HG02642 (cell line): ENCODE data around the gene AMPD2.
"Not testable (repeated sequence)": the region's sequence is repeated elsewhere in the genome, so short reads cannot be mapped to it uniquely, and the experiment has no call there.

Experiments
- ATAC-seq: cut with Tn5 transposase; IDR thresholded peaks from one replicate; pipeline ENCODE4 v1.9.1; 2021; ENCODE audit warnings: mild to moderate bottlenecking; ENCODE audit not compliant: unreplicated experiment, poor library complexity

Gene AMPD2

DNA sequence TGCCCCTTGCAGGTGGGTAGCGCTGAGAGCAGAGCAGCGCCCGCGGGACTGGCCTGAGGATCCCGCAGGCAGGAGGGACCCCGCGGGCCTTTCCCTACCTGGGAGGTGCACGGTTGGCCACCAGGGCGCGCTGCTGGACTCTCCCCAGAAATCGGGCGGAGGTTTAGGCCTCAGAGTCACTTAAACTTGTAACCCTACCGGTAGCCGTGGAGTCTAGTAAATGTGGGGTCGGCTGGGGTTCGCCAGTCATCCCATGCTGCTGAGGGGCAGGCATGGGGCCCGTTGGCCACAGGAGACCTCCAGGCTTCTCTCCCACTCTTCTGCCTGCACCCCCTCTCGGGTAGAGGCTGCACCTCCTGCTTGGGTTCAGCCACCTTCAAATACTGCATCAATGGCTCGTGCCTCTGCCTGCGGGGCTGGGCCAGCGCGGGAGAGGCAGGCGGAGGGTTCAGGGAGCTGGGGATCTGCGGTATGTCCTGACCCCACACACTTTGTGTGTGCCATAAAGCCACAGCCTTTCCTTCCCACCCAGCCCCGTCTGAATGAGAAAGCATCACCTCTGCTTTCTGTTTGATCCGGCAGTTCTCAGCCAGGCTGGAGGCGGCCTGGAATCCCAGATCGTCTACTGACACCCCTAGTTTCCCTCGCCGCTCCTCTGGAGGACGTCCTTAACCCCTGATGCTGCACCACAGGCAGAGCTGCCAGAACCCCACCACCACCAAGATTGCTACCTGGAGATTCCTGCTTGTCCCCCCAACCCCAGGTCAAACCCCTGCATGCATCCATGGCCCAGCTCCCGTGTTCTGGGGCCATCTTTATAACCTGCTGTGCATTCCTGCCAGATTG is 24.0 kb downstream of the AMPD2 start:
- ATAC-seq, result peak; percentile 92

DNA sequence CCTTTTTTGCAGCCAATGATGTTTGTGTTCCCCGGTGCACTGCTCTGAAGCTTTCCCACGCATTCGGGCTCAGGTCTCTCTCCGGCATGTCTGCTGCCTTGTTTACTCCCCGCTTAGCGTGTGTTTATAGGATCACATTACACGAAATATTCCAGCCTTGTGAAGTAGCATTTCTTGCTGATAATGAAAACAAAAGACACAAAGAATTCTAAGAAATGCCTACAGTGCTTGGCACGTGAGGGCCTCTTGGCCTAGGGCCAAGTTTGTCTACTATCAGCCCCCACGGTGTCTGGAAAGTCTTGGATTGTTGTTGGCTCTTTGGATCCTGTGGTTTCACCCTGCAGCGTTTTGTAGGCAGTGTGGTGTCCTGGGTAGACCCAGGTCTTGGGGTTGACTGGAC is 25.0 kb downstream of the AMPD2 start:
- ATAC-seq, result no peak

GRCh38 chr1:109649491-109649914 is 29.9 kb downstream of the AMPD2 start:
- ATAC-seq, result no peak

GRCh38 chr1:109650609-109651008 is 31.0 kb downstream of the AMPD2 start:
- no peak for ATAC-seq

DNA sequence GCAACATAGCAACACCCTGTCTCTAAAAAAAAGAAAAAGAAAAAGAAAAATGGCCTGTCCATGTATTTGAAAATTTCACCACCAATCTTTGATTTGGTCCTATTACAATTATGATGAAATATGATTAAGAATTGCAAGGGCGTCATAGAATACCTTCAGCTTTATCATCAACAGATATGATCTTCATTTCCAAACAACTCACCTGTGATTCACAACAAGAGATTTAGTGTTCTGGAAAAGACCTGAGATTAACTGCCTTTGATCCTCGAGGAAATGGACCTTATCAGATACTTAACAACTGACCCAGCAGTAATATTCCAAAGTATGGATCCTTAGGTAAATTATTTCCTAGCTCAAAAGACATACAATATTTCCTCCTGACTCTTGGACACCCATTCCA is 32.8 kb downstream of the AMPD2 start:
- ATAC-seq, result no peak

DNA sequence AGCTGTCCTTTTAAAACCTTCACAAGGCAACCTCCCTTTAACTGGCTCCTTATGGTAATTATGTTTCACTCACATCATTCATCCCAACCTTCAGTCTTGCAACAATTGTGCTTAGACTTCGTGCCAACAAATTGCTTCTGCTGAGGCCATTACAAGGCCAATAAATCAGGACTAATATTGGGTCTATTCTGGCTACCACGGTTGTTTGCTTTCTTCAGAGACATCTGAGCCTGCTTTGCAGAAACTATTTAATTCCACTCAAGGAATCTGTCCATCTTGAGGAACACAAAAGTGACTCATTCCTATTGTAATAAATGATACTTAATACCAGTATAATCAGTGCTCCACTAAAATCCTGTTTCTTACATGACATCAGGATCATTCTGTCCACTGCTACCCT is 33.7 kb downstream of the AMPD2 start:
- no peak for ATAC-seq

DNA sequence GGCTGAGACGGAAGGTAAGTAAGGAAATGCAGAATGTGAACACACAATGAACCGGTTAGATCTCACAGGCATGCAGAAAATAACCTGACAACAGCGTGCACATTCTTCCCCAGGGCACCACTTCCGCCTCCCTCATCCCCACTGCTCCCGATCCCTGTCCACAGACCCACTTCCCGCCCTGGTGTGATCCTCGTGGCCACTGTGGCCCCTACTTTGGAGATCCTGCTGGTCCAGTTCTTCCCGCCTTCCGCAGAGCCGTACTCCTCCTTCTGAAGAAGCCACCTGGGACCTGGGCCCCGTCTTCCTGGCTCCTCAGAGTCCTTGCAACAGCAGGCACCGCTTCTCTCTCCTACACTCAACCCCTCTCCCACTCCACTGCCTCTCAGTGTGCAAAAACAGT is 34.9 kb downstream of the AMPD2 start:
- no peak for ATAC-seq

GRCh38 chr1:109655615-109656519 is 36.2 kb downstream of the AMPD2 start, which contains the start of gene GSTM4:
Gene GSTM4, plus strand, starts transcription at chr1:109656099. Its CDS starts 291 bp downstream, at chr1:109656390.
- peak; percentile 91 for ATAC-seq

GRCh38 chr1:109657395-109657794 is 37.8 kb downstream of the AMPD2 start:
- no peak for ATAC-seq

DNA sequence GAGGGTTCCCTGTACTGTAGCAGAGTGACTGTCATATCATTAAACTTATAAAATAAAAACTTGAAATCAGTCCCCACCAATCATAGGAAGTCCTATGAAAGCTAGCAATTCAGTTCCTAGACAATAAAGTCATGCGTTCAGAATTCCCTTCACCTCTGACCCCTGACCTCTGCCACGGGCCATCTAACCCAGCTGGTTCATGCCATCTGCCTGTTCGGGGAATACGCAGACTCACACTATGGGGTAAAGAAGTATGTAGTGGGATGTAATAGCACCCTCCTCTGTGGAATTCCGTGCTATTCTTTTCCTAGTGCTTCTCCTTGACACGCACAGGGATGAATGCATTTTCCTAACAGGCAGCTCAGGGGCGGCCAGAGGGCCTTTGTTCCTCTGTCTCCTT is 38.3 kb downstream of the AMPD2 start:
- ATAC-seq, result no peak

- ATAC-seq, result no peak
Measured at GRCh38 chr1:109658533-109659042, 39.0 kb downstream of the AMPD2 start.

- no peak for ATAC-seq
Measured at GRCh38 chr1:109659145-109659544, 39.5 kb downstream of the AMPD2 start.

DNA sequence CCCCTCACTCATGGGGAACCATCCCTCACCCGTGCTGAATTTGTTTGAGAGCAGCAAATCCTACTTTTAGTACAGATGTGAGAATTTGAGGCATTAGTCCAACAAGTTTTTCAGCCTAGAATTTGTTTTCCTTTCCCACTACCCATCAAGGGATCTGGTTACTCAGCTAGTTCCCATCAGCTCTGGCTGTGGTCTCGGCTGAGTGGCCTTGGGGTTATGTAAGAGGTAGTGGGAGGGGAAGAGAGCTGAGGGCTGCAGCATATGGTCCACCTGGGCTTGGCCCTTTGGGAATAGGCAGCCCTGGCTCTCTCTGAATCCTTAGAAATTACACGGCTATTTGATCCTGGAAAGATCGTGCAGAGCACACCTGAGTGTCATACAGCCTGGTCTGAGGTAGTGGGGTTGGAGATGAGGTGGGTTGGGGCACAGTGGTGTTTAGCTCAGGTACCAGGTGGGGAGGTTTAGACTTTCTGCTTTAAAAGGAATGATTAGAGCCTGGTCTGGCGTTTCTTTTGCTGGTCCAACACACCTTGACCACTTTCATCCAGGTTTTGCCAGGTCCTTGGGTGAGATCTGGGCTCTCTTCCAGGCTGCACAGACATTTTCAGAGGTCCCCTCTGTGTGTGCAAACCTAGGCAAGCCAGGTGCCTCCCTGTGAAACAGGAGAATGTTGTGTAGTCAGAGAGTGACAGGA is 40.5 kb downstream of the AMPD2 start:
- ATAC-seq, result no peak

DNA sequence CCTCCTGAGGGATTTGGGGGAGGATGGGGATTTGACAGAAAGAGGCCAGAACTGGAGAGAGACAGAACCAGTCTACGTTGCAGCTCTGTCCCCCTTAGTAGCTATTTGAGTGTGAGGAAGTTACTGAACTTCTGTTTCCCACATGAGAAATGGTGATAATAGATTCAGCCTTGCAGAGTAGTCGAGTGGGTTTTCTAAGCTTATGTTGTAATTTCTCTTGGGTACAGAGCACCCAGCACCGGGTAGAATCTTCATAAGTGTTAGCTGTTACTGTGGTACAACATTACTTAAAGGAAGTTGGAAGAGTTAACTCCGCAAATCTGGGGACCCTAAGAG is 41.0 kb downstream of the AMPD2 start:
- ATAC-seq, result not testable (repeated sequence)

- no peak for ATAC-seq
Measured at GRCh38 chr1:109661391-109661790, 41.8 kb downstream of the AMPD2 start.

GRCh38 chr1:109664671-109665070 is 45.0 kb downstream of the AMPD2 start:
- ATAC-seq, result no peak

GRCh38 chr1:109667452-109668122 is 48.0 kb downstream of the AMPD2 start, which contains the start of gene GSTM2:
Gene GSTM2, plus strand, starts transcription at chr1:109668057. Its CDS starts 59 bp downstream, at chr1:109668116.
- peak; percentile 97 for ATAC-seq

- no peak for ATAC-seq
Measured at GRCh38 chr1:109668123-109668775, 48.6 kb downstream of the AMPD2 start.

DNA sequence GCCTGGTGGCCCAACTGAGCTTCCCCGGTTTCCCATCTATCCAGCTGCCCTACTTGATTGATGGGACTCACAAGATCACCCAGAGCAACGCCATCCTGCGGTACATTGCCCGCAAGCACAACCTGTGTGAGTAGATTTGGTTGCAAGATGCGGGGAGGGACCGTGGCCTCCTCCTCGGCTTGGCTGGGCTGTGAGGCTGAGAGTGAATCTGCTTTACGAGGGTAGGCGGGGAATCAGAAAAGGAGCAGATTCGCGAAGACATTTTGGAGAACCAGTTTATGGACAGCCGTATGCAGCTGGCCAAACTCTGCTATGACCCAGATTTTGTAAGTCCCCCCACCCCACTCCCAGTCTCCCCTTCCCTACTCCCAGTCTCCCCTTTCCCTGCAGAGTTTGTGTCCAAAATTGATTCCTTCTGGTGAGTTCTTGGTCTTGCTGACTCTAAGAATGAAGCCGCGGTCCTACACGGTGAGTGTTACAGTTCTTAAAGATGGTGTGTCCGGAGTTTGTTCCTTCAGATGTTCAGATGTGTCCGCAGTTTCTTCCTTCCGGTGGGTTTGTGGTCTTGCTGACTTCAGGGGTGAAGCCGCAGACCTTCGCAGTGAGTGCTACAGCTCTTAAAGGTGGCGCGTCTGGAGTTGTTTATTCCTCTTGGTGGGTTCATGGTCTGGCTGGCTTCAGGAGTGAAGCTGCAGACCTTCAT is 49.8 kb downstream of the AMPD2 start:
- ATAC-seq, result no peak
